Raji (cell line): Measurements from ENCODE around the gene ADM2.

Experiments used
- POLR2A ChIP-seq: IDR thresholded peaks from 2 replicates; pipeline ENCODE4 v1.6.1; 2011; ENCODE audit warnings: low read depth, low read length, control low read depth; ENCODE audit not compliant: insufficient read depth

ADM2 gene

GRCh38 chr22:50527921-50528681 is 46.8 kb downstream of the ADM2 start:
- no peak for TF ChIP-seq POLR2A

GRCh38 chr22:50528682-50529415 is 47.5 kb downstream of the ADM2 start:
- peak; percentile 60 for TF ChIP-seq POLR2A

DNA sequence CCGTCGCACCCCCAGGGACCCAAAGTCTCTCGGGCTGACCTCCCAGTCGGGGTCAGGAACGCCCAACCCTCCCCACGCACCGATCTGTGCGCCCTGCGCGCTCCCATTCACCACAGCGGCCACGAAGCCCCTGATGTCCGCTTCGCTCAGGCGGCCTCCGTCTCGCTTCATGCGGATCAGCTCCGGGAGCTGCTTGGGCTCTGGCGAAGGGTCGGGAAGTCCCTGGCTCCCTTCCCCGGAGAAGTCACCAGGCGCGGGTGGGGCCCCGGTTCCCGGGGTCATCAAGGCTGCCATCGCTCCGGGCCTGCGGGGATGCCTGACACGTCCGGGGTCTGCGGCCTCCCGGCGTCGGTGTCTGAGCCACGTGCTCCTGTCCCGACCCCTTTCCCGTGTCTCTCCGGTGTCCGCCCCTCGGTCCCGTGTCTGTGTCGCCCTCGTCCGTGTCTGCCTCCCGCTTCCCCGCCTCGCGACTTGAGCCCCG is 48.1 kb downstream of the ADM2 start:
- TF ChIP-seq POLR2A = peak; percentile 67

DNA sequence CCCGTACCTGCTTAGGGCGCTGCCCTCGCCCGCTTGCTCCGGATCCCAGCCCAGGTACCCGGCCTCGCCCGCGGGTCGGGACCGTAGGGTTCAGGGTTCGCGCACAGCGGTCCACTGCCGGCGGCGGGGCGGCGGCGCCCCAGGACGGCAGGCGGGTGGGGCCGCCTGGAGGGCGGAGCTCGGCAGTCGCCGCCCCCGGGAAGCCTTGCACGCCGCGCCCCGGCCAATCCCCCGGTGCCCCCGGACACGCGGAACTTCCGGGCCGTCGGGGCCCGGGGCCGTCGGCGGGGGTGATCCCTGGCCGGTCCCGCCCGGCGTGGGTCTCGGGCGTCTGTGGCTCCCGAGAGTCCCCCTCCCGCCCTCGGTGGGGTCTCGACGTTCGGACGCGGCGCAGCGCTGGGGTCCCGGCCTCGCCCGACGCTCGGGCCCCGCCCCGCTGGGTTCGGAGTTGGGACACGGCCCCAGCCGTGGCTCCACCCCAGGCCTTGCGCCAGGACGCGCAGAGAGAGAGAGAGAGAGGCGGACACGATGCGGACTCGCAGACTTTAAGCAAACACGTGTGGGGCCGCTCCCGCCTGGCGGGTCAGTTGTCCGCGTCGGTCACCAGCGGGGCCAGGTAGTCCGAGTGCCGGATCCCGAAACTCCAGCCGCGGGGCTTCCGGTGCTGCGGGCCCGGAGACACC is 48.7 kb downstream of the ADM2 start, which contains the start of gene TYMP:
Gene TYMP, minus strand, starts transcription at position 116 of the 683 bp plus-strand sequence. CDS start 303 bp downstream, outside the sequence.
- TF ChIP-seq POLR2A = peak; percentile 57; the same call in 1 of the 2 replicates

DNA sequence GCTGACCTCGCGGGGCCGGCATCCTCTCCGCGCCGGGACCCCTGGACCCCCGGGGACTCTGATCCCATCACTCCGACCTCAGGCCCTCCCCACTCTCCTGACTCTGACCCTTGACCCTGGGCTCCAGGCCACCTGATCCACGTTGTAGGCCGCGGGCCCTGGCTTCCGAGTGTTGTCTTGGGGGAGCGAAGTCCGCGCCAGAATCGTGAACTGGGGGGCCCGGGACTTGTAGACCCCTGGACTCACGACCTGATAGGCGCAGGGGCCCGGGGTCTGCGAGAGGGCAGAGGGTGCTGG is 49.2 kb downstream of the ADM2 start:
- TF ChIP-seq POLR2A = no peak

DNA sequence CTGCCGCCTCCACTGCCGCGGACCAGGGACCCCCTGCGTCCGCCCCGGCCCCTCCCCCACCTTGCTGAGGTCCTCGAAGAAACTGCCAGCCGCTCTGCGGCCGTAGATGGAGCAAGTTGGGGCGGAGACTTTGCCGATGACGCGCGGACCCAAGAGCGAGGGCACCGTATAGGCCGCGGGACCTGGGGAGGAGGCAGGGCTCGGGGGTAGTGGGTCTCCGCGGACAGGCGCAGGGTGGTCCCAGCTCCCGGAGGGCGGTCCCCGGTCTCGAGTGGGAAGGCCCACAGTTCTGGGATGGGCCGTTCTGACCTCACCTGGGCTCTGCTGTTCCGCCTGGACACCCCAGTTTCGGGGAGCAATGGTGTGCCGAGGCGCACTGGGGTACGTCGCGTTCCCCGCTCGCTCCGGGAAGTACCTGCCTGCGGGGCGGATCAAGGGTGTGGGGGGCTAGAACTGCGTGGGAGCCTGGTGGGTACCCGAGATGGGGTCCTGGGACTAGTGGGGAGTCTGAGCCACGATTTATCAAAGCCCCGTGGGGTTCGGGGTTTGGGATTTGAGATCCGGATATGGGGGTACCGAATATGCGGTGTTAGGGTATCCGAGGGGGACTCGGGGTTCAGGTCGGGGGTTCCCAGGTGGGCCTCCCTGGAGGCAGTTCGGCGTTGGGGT is 49.7 kb downstream of the ADM2 start:
- peak; percentile 72 for TF ChIP-seq POLR2A

DNA sequence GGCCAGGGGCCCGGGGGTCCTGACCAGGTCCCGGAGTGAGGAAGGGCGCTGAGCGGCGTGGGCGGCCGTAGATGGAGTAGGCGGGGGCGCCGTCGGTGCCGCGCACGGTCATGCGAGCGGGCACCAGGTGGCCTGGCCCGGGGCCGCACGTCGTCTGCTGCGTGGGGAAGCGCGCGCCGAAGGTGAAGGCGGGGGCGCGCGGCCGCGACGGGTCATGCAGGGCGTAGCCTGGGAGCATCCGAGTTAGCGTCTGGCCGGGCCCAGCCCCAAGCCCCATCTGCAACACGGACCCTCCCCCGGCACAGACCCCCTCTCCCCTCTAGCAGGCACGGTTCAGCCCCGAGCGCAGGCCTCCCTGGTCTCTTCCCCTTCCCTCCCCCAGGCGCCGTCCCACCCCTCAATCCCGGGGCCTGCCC is 50.2 kb downstream of the ADM2 start:
- peak; percentile 67 for TF ChIP-seq POLR2A

DNA sequence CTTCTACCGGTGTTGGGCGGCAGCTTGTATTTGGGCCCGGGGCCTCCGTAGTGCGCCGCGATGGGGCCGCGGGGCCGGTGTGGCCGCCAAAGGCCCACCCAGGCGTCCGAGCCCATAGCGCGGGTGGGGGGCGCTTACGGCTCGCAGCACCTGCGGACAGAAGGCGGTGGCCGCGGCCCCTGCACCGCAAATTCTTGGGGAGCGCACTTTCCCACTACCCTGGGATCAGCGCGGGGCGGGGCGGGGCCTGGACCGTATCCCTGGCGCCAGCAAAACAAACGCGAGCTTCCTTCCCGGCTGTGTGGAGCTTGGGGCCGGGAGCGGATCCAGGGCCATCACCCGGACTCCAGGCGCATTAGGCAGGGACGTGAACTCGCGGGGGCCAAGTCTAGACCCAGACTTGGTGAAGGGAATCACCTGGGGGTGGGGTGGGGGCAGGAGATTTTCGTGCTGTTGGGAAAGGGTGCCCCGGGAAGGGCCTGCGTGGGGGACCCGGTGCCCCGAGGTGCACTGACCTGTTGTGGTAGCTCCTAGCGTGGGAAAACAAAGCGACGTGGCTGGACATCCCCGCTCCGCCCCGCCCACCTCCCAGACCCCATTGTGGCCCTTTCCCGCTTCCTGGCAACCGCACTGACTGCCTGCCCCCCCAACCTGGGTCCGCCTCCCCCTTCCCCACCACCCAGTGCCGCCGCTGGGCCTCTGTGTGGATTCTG is 50.8 kb downstream of the ADM2 start:
- no peak; the same call in 1 of the 2 replicates for TF ChIP-seq POLR2A

- no peak for TF ChIP-seq POLR2A
These were observed 51.8 kb downstream of the ADM2 start for GRCh38 chr22:50532824-50533796.

DNA sequence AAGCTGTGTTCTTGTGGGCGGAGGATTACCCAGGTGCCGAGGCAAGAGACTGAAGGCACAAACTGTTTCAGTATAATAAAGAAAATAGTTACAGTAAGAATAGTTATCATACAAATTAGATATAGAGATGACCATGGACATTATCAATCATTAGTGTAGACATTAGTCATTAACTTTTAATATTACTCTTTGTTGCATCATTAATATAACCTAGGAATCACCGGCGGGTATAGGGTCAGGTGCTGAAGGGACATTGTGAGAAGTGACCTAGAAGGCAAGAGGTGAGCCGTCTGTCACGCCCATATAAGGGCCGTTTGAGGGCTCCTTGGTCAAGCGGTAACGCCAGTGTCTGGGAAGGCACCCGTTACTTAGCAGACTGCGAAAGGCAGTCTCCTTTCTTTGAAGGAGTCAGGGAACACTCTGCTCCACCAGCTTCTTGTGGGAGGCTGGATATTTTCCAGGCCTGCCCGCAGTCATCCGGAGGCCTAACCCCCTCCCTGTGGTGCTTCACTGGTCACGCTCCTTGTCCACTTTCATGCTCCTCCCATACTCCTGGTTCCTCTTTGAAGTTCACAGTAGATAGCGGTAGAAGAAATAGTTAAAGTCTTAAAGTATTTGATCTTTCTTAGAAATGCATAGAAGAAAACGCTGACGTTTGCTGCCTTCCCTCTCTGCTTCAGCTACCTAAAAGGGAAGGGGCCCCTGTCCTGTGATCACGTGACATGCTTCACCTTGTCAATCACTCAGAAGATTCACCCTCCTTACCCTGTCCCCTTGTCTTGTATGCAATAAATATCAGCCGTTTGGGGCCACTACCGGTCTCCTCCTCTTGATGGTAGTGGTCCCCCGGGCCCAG is 52.7 kb downstream of the ADM2 start:
- TF ChIP-seq POLR2A = peak; percentile 64

- TF ChIP-seq POLR2A = peak; percentile 53
These were observed 53.8 kb downstream of the ADM2 start for GRCh38 chr22:50535113-50535512.
